ENCODE data around the gene IL4R.
"Not testable (repeated sequence)": the region's sequence is repeated elsewhere in the genome, so short reads cannot be mapped to it uniquely, and the experiment has no call there.

IL4R gene

DNA sequence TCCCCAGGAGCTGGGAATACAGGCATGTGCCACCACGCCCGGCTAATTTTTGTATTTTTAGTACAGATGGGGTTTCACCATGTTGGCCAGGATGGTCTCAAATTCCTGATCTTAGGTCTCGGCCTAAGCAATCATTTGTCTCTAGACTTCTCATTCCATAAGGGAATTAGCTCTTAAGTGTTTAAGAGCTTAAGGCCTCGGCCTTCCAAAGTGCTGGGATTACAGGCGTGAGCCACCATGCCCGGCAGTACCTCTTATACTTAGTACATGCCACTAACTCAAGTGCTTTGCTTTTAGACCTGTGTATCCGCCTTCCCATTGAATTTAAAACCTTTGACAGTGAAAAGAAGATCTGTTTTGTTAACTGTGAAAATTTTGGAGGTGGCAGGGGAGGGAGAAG, 71.6 kb downstream of the IL4R start:
- no peak for DNase-seq

- no peak for DNase-seq
Observed at GRCh38 chr16:27386674-27387073, 72.9 kb downstream of the IL4R start.

GRCh38 chr16:27387724-27388123, 74.0 kb downstream of the IL4R start:
- no peak for DNase-seq

- DNase-seq, result no peak
Observed at GRCh38 chr16:27389272-27389961, 75.6 kb downstream of the IL4R start.

DNA sequence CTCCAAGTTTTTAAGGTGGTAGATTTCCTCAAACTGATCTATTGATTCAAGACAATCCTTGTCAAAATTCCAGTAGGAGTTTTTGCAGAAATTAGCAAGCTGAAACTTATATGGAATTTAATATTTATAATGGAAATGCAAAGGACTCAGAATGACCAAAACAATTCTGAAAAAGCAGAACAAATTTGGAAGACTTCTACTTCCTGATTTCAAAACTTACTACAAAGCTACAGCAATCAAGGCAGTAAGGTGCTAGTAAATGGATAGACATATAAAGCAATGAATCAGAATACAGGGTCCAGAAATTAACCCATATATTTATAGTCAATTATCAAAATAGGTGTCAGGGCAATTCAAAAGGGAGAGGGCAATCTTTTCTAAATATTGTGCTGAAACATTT, 76.4 kb downstream of the IL4R start:
- DNase-seq, result no peak

DNA sequence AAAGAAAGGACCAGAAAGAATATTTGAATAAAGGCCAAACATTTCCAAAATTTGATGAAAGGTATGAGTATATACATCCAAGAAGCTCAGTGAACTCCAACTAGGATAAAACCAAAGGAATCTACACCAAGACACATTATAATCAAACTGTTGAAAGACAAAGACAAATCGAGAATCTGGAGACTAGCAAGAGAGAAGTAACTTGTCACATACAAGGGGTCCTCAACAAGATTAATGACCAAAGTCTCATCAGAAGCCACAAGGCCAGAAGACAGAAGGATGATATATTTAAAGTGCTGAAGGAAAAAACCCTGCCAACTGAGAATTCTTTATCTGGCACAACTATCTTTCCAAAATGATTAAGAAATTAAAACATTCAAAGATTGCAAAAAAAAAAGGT, 78.9 kb downstream of the IL4R start:
- no peak for DNase-seq

DNA sequence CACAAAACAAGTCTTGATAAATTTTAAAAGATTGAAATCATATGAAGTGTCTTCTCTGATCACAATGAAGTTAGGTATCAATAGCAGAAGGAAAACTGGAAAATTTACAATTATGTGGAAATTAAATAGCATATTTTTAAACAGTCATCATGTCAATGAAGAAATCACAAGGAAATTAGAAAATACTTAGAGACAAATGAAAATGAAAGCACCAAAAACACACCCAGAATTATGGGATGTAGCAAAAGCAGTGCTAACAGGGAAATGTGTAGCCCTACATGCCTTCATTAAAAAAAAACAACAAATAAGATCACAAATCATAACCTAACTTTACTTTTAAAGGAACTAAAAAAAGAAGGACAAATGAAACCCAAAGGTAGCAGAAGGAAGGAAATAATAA, 80.7 kb downstream of the IL4R start:
- DNase-seq, result no peak

- not testable (repeated sequence) for DNase-seq
Observed at GRCh38 chr16:27398341-27398893, 84.6 kb downstream of the IL4R start.

DNA sequence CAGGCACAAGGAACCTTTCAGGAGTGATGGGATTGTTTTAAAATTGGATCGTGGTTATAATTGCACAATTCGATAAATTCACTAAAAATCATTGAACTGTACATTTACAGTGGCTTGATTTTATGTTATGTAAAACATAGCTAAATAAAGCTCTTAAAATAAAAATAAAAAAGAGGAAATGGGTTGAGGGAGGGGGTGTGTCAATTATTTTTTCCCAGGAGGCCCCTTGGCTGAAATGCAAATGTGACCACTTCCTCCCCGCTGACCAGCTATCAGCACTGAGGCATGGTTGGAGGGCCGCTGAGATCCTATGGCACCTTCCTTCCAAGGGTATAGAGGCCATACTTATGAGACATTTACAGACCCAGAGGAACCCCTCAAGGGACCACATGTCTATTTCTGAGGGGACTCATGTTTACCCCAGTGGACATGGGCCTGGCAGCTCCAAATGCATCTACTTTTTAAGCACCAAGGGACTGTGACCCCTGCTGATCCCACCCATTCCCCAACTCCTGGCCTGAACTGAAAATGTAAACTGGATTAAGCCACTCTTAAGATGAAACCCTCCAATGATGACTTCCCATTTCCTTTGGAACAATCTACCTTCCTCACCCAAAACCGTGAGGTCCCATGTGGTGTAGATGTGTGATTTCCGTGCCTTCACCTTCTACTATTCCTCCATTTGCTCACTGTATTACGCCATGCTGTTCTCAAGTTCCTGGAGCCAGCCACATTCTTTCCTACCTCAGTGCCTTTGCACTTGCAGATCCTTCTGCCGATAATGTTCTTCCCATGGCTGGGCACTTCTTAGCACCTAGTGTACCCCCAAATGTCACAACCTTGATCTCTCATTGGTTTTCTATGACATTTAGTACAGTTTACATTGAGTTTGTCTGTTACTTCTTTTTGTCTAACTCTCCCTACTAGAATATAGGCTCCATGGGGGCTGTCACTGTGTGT, 85.4 kb downstream of the IL4R start:
- no peak for DNase-seq

GRCh38 chr16:27399969-27400368, 86.2 kb downstream of the IL4R start:
- no peak for DNase-seq

DNA sequence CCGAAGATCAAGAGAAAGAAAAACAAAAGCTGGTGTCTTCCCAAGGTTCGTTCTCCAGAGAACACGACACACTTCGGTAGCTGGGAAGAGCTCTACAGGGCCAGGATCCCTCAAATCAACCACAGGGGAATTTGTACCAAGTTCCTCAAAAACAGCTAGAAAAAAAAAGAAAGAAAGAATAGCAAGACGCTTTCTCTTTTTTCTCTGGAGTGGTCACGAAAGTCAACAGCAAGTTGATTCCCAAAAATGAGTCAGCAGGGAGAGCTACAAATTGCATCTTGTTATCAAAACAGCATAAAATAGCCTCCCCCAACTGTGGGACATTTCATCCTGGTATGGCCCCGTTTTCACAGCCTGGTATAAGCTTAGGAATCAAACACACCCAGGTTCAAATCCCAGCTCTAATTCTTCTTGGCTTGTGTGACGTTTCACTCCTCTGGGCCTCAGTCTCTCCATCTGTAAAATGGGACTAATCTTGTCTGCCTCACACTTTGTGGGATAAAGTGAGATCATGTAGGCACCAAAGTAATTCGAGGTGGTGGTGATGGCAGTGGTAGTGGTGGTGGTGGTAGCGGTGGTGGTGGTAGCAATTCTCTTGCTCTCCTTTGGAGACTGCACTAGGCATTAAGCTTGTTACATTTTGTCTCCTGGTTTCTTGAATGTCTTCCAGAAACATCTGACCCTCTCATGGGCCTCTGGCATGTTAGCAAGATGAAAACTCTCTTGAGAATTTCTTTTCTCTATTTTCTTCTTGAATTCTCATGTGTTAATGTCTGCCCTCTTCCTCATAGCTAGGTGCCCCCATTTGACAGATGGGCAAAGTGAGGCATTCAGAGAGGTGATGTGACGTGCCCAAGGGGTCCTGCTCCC, 87.2 kb downstream of the IL4R start:
- DNase-seq, result no peak

DNA sequence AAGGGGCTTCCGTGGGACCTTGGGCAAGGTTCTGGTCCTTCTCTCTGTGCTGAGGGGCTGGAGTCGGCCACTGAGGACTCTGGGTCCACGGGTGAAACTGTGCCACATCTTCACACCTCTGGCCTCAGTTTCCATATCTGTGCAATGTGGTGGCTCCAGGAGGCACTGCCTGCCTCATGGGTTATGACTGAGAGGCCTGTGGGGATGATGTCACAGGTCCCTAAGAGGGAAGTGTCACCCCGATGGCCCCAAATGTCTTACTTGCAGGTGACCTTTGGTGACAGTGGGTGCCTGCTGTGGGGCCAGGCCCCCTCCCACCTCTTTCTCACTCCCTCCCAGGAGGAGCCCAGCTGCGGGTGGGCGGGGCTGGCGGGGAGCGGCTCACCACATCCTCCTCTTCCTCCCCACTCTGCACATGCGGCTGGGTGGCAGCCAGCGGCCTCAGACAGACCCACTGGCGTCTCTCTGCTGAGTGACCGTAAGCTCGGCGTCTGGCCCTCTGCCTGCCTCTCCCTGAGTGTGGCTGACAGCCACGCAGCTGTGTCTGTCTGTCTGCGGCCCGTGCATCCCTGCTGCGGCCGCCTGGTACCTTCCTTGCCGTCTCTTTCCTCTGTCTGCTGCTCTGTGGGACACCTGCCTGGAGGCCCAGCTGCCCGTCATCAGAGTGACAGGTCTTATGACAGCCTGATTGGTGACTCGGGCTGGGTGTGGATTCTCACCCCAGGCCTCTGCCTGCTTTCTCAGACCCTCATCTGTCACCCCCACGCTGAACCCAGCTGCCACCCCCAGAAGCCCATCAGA, 88.2 kb downstream of the IL4R start, which contains the start of gene IL21R:
IL21R (plus strand) TSS at position 407 of the 801 bp plus-strand sequence. CDS start 27,898 bp downstream, outside the sequence.
- peak; percentile 87 for DNase-seq

DNA sequence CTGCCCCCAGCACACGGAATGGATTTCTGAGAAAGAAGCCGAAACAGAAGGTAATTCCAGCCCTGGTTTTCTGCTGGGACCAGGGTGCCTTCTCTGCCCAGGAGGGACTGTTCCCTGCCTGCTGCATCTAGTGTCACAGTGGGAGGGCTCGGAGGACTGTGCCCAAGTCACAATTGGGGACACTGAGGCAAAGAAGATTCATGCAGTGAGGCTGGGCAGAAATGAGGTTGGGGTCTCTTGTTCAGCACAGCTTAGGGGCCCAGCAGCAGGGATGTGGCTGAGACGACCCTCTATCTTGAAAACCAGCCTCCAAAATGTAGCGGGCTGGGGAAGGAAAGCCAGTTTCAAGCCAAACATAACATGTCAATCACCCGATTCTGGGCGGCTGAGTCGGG, 88.8 kb downstream of the IL4R start:
- no peak for DNase-seq

DNA sequence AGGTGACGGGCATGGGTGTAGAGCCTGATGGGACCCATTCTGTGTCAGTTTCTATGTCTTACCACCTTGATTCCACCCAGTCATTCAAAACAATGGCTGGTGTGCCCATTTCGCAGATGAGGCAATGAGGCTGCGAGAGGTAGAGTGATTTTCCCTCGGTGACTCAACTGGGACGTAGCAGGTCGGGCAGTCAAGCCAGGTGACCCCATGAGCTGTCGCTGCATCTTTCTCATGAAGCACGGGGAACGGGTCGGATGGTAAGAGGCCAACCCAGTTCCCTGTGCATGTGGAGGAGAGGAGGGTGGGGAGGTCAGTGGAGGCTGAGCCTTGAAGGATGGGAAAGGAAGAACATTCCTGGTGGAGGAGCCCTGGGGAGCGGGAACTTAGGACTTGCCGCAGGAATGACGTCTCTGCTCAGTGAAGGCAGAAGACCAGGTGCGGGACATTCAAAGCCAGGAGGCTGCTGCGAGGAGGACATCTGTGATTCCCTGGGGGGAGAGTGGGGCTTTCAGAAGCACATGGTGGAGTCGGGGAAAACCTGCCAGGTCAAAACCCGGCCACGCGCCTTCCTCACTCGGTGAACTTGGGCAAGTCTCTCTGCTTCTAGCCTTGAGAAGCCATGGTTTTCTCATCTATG, 89.3 kb downstream of the IL4R start:
- DNase-seq, result no peak

DNA sequence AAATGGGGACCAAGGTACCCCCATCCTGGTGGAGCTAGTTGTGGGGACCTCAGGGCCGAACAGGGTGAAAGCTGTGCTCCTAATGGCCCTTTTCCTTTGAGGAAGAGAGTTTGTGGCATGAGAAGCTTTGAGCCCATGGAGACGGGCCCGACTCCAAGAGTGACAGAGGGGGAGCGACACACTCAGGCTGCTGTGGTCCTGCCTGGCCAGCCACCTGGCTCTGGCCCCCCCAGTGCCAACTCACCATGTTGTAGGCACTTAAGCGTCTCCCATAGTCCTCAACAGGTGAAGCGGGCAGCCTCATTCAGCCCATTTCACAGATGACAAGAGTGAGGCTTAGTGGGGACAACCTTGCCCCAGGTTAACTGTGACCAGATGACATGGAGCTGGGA, 89.8 kb downstream of the IL4R start:
- no peak for DNase-seq

DNA sequence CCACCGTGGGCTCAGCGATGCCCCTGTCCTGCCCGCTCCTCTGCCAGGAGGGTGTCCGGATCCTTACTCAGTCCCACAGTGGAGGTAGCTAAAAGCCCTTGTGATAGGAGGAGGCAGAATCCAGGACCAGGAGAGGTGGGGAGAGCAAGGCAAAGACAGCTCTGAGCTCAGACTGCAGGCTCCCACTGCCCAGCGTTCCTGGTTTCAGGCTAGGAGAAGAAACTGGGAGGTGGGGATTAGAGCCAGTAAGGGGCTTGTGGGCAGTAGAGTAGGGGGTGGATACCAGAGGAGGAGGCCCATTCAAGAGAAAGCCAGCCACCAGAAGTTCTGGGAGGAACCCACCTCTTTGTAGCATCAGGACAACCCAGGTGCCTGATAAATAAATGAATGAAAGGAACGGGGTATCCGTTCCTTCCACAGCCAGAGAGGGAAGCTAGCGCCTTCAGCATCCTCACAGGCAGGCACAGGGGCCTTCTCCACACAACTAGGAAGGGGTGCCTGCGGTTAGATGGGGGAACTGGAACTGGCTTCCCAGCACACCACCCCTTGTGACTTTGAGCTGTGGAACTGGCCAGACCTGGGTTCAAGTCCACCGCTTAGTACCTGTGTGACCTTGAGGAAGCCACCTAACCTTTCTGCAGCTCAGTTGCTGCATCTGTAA, 90.5 kb downstream of the IL4R start:
- no peak for DNase-seq

GRCh38 chr16:27405546-27406451, 92.0 kb downstream of the IL4R start:
- DNase-seq, result no peak

DNA sequence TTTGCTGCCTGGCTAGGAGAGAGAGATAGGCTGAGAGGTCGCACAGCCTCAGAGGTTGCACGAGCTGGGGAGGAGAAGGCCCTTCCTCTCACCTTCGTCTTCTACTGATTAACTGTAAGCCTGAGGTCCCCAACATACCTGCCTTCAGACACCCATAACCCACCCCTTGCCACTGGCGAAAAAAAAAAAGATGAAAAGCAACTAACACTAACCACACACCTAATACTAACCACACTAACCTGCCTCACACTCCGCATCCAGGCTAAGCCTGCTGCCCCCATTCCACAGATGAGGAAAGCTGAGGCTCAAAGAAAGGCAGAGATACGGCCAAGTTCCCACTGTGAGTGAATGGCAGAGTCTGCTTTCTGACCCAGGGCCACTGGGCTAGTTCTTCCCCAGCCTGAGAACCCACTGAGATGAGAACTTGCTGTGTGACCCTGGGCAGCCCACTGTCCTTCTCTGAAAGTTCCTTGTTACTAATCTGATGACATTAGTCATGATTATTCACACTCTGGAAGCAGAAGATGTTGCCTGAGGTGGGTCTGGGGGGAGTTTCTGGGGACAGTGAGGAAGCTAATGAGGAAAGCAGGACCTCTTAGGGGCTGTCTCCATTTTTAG, 92.8 kb downstream of the IL4R start:
- no peak for DNase-seq

- no peak for DNase-seq
Observed at GRCh38 chr16:27407133-27407532, 93.4 kb downstream of the IL4R start.

All from femur (tissue), 1 donor.